ENCODE data around the gene KBTBD12.

GRCh38 chr3:127903611-127904375, 11.2 kb upstream of the KBTBD12 start:
- TF ChIP-seq CTCF (IDR thresholded peaks at IDR 0.05) (no peak), POLR2A (IDR thresholded peaks at IDR 0.05) (no peak)

All from heart left ventricle (tissue), 13 donors.